ENCODE data around the gene TEDDM1.
A peak's percentile ranks its signal among the peaks of the same experiment; 100 is the strongest.

Gene TEDDM1

DNA sequence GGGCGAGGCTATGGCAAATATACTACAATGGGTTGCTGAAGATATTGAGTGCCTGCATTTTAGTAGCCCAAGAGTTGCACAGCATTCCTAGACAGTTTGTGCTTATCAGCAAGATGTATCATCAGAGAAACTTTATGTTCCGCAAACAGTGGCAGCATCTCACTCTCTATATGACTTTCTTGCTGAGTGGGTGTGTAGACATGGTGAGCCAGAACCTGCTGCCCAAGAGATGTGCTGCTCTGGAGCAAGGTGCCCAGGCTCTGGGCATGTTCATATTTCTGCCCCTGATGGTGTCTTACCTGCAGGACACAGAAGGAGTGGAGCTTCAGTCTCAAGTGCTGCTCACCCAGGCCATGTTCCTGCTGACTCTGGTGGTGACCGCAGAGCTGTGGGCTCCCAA lies 41.3 kb upstream of the TEDDM1 start:
- no peak overlapping the region for H3K4me3 ChIP-seq (replicated peaks in 1 of 2; ENCODE audit: low read depth in 2 of 2, low read length in 2 of 2)
- DNase-seq (ENCODE audit: low read depth in 2 of 2) = no peak
- no peak for TF ChIP-seq CTCF (IDR thresholded peaks at IDR 0.05; ENCODE audit: low read depth, low read length)

DNA sequence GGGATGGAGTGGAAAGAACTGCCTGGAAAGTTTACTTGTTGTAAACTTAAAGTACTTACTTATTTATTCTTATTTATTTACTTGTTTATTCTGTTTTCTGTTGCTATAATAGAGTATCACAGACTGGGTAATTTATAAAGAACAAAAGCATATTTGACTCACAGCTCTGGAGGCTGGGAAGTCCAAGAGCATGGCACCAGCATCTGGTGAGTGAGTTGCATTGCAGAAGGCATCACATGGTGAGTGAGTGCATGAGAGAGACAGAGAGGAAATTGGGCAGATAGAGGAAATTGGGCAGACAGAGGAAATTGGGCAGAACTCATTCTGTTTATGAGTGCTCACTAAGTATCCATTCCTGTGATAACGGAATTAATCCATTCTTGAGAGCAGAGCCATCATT lies 37.9 kb upstream of the TEDDM1 start:
- no peak for TF ChIP-seq CTCF (IDR thresholded peaks at IDR 0.05; ENCODE audit: low read depth, low read length)
- no peak for DNase-seq (ENCODE audit: low read depth in 2 of 2)
- no peak overlapping the region for H3K4me3 ChIP-seq (replicated peaks in 1 of 2; ENCODE audit: low read depth in 2 of 2, low read length in 2 of 2)

- H3K4me3 ChIP-seq (replicated peaks in 1 of 2; ENCODE audit: low read depth in 2 of 2, low read length in 2 of 2) = no peak overlapping the region
- no peak for TF ChIP-seq CTCF (IDR thresholded peaks at IDR 0.05; ENCODE audit: low read depth, low read length)
- DNase-seq (ENCODE audit: low read depth in 2 of 2) = no peak
Observed at GRCh38 chr1:182433580-182433979, 33.1 kb upstream of the TEDDM1 start.

DNA sequence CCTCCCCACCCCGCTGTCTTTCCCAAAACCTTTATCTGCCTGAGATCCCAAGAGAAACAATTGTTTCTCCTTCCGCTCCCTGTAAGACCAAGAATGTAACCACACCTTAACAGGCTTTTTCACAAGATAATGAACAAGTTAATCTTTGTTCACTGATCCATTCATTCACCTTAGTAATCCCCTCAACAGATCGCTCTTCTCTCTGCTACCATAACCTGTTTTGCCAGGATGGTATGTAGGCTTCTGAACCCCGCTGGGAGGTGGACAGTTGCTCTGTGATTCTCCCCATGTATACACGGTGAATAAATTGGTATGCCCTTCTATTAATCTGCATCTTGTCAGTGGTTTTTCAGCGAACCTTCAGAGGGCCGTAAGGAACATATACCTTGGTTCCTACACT lies 30.8 kb upstream of the TEDDM1 start:
- DNase-seq (ENCODE audit: low read depth in 2 of 2) = no peak
- no peak for TF ChIP-seq CTCF (IDR thresholded peaks at IDR 0.05; ENCODE audit: low read depth, low read length)
- H3K4me3 ChIP-seq (replicated peaks in 1 of 2; ENCODE audit: low read depth in 2 of 2, low read length in 2 of 2) = no peak overlapping the region

- H3K4me3 ChIP-seq (replicated peaks in 1 of 2; ENCODE audit: low read depth in 2 of 2, low read length in 2 of 2) = no peak overlapping the region
- no peak for TF ChIP-seq CTCF (IDR thresholded peaks at IDR 0.05; ENCODE audit: low read depth, low read length)
- peak; percentile 5 to 14 for DNase-seq (ENCODE audit: low read depth in 2 of 2)
Observed at GRCh38 chr1:182430263-182431068, 30.0 kb upstream of the TEDDM1 start.

GRCh38 chr1:182428043-182428442 lies 27.6 kb upstream of the TEDDM1 start:
- no peak for TF ChIP-seq CTCF (IDR thresholded peaks at IDR 0.05; ENCODE audit: low read depth, low read length)
- no peak overlapping the region for H3K4me3 ChIP-seq (replicated peaks in 1 of 2; ENCODE audit: low read depth in 2 of 2, low read length in 2 of 2)
- DNase-seq (ENCODE audit: low read depth in 2 of 2) = no peak
